ENCODE measurements around the gene CNTNAP2.

The CNTNAP2 gene

DNA sequence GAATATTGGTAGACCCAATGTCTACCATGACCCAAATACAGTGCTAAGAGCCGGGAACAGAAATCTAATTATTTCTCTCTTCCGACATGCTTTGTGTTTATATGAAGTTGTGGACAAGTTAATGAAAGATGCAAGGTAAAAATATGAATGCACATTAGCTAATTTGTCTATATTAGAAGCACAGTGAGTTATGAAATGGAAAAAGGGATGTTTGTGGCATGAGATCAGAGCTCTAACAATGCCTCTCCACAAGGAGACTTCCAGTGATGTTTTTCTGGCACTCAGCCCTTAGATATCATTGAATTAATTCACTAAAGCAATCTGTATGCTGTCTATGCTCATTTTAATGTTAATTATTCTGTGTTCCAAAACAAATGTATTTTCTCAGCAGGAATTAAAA is 897.2 kb downstream of the CNTNAP2 start:
- DNase-seq: no peak
- H3K4me3 Mint-ChIP-seq: no peak overlapping the region

DNA sequence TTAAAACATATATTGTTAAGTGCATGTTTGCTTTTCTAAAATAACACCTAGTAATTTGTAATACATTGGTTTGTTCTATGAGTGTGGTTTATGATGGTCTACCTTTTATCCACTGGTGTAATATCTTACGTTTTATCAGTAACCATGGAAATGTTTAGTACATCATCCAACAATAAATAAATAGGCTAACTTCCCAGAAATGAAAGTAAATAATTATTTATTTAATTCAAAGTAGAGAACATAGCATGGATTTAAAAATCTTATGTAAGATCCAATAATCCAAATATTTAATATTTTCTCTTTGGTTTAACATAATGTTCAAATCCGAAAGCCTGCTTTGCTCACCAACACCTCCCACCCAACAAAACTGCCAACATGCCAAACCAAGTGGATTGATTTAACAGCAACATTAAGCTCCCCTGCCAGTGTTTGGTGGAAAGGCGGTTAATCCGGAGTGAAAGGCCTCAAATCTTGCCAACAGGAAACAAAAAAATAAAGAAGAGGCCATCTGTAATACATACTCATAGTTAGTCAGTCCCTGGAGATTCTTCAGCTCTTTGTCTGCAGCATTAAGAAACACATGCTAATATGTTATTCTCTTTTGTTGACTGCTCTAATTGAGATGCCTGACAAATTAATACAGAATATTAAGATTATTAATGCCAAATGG is 897.8 kb downstream of the CNTNAP2 start:
- Mint-ChIP-seq H3K27me3 (no peaks in the 10 kb centered on the region), H3K4me3 (no peak overlapping the region), H3K4me1 (no peaks in the 10 kb centered on the region), H3K36me3 (no peaks in the 10 kb centered on the region), H3K27ac (no peak overlapping the region), H3K9me3 (peaks cover 4% of the 10 kb centered on the region)
- no peak for DNase-seq
- CTCF ChIA-PET: no interaction called here

More for the DNA sequence above, 897.2 kb downstream of the CNTNAP2 start:
- no peak overlapping the region for H3K27ac Mint-ChIP-seq
- H3K36me3 Mint-ChIP-seq: no peaks in the 10 kb centered on the region
- CTCF ChIA-PET: no interaction called here
- no peaks in the 10 kb centered on the region for H3K4me1 Mint-ChIP-seq
- no peaks in the 10 kb centered on the region for H3K27me3 Mint-ChIP-seq
- peaks cover 7% of the 10 kb centered on the region for H3K9me3 Mint-ChIP-seq

DNA sequence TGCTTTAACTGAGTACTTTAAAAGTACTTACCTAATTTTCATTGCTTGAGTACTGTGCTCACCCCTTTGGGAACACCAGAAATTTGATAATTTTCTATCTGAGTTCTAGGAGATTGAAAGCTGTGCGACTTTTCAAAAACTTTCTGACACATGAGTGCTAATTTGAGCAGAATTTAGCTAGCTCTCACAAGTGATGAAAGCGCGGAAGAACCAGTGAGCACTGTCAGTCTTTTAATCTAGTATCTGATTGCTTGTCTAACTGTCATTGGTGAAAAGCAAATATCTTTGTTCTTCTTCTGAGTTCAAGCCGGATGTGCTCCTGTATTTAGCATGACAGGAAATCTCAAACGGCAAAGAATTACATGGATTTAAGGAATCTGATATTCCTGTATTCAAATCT is 899.4 kb downstream of the CNTNAP2 start:
- no peaks in the 10 kb centered on the region for H3K36me3 Mint-ChIP-seq
- H3K9me3 Mint-ChIP-seq: peaks cover 4% of the 10 kb centered on the region
- no peak overlapping the region for H3K4me3 Mint-ChIP-seq
- no peak overlapping the region for H3K27ac Mint-ChIP-seq
- DNase-seq: no peak
- CTCF ChIA-PET: no interaction called here
- H3K4me1 Mint-ChIP-seq: no peaks in the 10 kb centered on the region
- no peaks in the 10 kb centered on the region for H3K27me3 Mint-ChIP-seq

DNA sequence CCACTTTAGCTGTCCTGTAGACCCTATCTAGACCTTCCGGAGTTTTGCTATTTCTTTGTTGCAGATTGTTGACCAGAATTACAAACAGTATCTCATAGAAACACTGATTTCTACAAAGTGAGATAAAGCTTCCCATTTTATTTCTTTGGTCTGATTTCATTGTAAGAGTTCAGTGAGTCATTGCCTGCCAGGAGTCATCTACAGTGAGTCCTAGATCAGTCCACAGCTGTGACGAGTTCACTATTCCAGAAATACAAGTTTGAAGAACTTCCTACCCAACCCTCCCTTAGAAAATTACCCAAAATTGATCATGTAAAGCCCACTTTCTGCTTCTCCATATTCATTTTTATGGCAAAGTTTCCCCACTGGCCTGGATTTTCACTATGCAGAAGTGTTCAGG is 905.5 kb downstream of the CNTNAP2 start:
- peaks cover 5% of the 10 kb centered on the region for H3K9me3 Mint-ChIP-seq
- no peaks in the 10 kb centered on the region for H3K4me1 Mint-ChIP-seq
- CTCF ChIA-PET: no interaction called here
- H3K27me3 Mint-ChIP-seq: no peaks in the 10 kb centered on the region
- no peak overlapping the region for H3K27ac Mint-ChIP-seq
- no peak for DNase-seq
- H3K36me3 Mint-ChIP-seq: no peaks in the 10 kb centered on the region
- H3K4me3 Mint-ChIP-seq: no peak overlapping the region

DNA sequence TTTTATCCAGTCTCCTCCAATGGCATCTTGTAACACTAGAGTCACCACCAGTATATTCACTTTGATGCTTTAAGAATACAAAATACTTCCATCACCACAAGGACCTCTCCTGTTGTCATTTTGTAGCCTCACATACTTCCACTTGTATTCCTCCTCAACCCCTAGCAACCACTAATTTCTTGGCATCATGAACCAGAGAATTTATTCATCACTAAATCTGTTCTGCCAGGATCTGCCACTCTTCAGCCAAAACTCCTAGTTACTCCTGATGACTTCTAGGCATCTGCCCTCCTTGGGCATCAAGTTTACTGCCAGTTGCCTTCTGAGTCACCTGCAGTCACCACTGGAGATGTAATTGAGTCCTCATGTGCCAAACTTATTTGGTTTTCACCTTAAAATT is 906.8 kb downstream of the CNTNAP2 start:
- no peaks in the 10 kb centered on the region for H3K4me1 Mint-ChIP-seq
- H3K27me3 Mint-ChIP-seq: no peaks in the 10 kb centered on the region
- no peak overlapping the region for H3K27ac Mint-ChIP-seq
- H3K36me3 Mint-ChIP-seq: no peaks in the 10 kb centered on the region
- no peak for DNase-seq
- peaks cover 13% of the 10 kb centered on the region for H3K9me3 Mint-ChIP-seq
- CTCF ChIA-PET: no interaction called here
- no peak overlapping the region for H3K4me3 Mint-ChIP-seq

DNA sequence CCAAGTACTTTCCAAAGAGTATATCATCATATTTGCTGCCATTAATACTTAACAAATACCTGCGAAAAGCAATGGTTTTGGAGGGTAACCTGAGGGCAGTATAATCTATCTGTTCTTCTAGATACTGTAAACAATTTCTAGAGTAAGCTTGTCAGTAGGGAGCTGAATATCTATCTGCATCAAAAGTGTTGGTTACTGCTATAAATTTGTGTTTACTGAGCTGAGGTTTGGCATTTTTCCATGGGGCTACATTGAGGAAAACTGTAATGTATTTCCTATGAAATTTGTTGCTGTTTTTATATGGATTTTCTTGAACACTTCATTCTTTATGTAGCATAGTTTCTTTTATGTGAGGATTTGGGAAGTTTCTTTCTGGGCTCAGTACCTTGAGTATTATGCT is 913.4 kb downstream of the CNTNAP2 start:
- H3K9me3 Mint-ChIP-seq: peaks cover 12% of the 10 kb centered on the region
- CTCF ChIA-PET: no interaction called here
- H3K27ac Mint-ChIP-seq: no peak overlapping the region
- no peaks in the 10 kb centered on the region for H3K4me1 Mint-ChIP-seq
- H3K27me3 Mint-ChIP-seq: no peaks in the 10 kb centered on the region
- no peaks in the 10 kb centered on the region for H3K36me3 Mint-ChIP-seq
- H3K4me3 Mint-ChIP-seq: no peak overlapping the region
- DNase-seq: no peak

DNA sequence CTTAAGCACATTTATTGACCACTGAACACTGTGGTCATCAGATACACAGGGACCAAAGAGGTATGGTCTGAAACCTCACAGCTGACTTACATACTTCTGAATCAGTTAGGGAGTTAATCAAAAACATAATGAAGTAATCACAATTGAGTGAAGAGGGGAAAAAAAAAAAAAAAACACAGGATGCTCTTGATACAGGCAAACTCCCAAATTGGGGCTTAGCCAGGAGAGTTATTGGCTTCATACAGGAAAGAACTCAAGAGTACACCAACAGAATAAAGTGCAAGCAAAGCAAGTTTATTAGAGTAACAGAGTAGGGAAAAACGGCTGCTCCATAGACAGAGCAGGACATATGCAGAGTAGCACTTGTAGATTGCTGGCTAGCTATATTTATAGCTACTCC is 917.0 kb downstream of the CNTNAP2 start:
- no peak for DNase-seq
- no peak overlapping the region for H3K4me3 Mint-ChIP-seq
- no peaks in the 10 kb centered on the region for H3K36me3 Mint-ChIP-seq
- H3K27ac Mint-ChIP-seq: no peak overlapping the region
- CTCF ChIA-PET: no interaction called here
- no peaks in the 10 kb centered on the region for H3K27me3 Mint-ChIP-seq
- peaks cover 2% of the 10 kb centered on the region for H3K9me3 Mint-ChIP-seq
- H3K4me1 Mint-ChIP-seq: no peaks in the 10 kb centered on the region

DNA sequence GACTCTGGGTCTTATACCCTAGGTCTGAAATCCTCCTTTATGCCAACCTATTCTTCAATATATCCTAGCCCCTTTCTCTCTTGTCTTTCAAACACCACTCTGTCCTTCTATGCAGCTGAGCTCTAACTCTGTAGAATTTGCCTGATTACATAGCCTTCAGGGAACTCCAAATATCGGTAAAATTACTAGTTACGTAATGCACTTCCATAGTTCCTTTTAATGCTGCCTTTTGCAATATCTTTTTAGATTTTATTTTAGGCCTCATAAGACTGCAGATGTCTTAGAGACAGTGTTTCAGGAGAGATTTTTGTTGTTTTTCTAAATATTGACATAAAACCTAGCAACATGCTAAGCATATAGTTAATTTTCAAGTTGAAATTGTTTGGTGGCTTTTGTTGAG is 924.8 kb downstream of the CNTNAP2 start:
- Mint-ChIP-seq H3K4me3 (no peak overlapping the region), H3K4me1 (no peaks in the 10 kb centered on the region), H3K36me3 (no peaks in the 10 kb centered on the region), H3K27ac (no peak overlapping the region), H3K27me3 (no peaks in the 10 kb centered on the region), H3K9me3 (peaks cover 7% of the 10 kb centered on the region)
- CTCF ChIA-PET: no interaction called here
- no peak for DNase-seq

DNA sequence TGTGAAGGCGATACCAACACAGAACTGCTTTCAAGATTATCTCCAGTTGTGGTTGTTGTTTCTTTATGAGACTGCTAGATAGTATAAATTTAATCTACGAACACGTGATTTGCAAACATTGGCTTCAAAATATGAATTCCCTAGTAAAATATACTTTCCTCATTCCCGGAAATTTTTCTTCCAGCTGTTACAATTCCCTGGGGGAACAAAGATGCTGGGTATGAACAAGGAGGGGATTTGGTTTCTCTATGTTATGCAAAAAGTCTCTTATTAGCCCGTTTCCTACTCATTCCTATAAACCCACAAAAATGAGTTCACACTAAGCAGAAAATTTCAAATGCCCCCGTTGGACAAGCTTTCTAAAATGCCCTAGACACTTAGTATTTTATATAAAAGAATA is 928.3 kb downstream of the CNTNAP2 start:
- CTCF ChIA-PET: no interaction called here
- Mint-ChIP-seq H3K27ac (no peak overlapping the region), H3K36me3 (no peaks in the 10 kb centered on the region), H3K4me1 (no peaks in the 10 kb centered on the region), H3K4me3 (no peak overlapping the region), H3K27me3 (no peaks in the 10 kb centered on the region), H3K9me3 (peaks cover 8% of the 10 kb centered on the region)
- DNase-seq: no peak

DNA sequence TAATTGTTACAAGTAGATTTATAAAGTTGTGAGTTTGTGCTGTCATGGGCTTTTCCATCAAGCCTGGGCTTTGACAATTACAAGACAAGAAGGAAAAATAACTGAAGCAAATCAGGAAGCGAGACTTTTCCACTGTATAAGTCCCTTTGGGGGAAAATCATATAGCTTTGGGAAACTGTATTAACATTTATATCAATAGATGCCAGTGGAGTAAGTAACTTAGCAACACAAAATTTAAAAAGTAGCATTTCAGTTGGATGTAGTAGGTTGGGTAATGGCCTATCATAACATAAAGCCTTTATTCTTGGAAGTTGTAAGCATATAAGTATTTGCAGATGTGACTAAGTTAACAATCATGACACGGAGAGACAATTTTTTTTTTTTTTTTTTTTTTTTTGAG is 931.1 kb downstream of the CNTNAP2 start:
- peaks cover 9% of the 10 kb centered on the region for H3K9me3 Mint-ChIP-seq

DNA sequence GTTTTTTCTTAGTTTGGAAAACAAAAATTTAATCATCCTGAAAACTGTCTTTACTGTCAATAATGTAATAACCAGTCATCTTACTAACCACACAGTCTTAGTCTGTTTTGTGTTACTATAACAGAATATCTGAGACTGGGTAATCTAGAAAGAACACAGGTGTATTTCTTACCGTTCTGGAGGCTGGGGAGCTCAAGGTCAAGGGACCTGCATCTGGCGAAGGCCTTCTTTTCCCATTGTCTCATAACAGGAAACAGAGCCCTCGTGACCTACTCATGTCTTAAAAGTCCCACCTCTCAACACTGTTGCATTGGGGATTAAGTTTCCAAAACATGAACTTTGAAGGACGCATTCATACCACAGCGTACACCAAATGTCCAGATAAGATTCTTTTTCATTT is 932.3 kb downstream of the CNTNAP2 start:
- H3K27me3 Mint-ChIP-seq: no peaks in the 10 kb centered on the region
- CTCF ChIA-PET: no interaction called here

More for the DNA sequence above, 931.1 kb downstream of the CNTNAP2 start:
- no peaks in the 10 kb centered on the region for H3K27me3 Mint-ChIP-seq
- CTCF ChIA-PET: no interaction called here
- no peak overlapping the region for H3K4me3 Mint-ChIP-seq
- H3K4me1 Mint-ChIP-seq: no peaks in the 10 kb centered on the region
- no peak overlapping the region for H3K27ac Mint-ChIP-seq
- no peaks in the 10 kb centered on the region for H3K36me3 Mint-ChIP-seq
- no peak for DNase-seq

DNA sequence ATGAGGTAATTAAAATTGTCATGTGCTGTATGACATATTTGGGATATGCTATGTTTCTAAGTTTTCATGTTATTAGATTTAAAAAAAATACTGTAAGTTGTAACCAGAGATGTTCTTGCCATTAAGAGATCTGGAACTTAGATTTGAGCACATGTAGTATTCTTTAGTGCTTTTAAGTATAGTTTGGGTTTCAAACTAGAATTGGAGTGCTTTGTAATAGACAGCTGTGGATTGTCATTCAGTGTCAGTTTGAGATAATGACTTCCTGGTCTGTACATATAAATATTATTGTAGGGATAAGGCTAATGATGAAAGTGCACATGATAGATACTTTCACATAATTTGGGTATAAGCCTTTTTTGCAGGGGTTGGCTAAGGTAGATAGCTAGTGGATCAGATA is 936.2 kb downstream of the CNTNAP2 start:
- Mint-ChIP-seq H3K4me1 (no peaks in the 10 kb centered on the region), H3K27ac (no peak overlapping the region), H3K9me3 (peaks cover 9% of the 10 kb centered on the region), H3K36me3 (no peaks in the 10 kb centered on the region), H3K4me3 (no peak overlapping the region), H3K27me3 (no peaks in the 10 kb centered on the region)
- DNase-seq: no peak
- CTCF ChIA-PET: no interaction called here

More for the DNA sequence above, 932.3 kb downstream of the CNTNAP2 start:
- no peaks in the 10 kb centered on the region for H3K4me1 Mint-ChIP-seq
- DNase-seq: no peak
- H3K4me3 Mint-ChIP-seq: no peak overlapping the region
- H3K27ac Mint-ChIP-seq: no peak overlapping the region
- peaks cover 9% of the 10 kb centered on the region for H3K9me3 Mint-ChIP-seq
- no peaks in the 10 kb centered on the region for H3K36me3 Mint-ChIP-seq

DNA sequence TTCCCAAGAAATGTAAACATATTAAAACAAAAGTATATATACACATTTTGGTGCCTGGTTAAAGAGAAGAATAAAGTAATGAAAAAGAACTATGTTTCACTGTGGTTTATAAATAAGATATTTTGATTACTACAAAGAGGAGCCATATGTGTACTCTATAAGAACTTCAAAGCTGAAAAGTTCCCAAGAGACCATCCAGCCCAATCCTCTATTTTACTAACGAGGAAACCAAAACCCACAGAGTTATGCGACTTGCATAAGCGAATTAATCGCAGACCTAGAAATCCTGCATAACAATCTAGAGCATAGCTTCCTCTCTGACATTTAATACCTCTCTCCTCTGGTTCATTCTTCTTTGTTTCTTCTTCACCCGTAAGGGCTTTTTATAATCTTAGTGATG is 937.1 kb downstream of the CNTNAP2 start:
- no peak for DNase-seq
- Mint-ChIP-seq H3K27me3 (no peaks in the 10 kb centered on the region), H3K36me3 (no peaks in the 10 kb centered on the region), H3K27ac (no peak overlapping the region), H3K4me3 (no peak overlapping the region), H3K9me3 (peaks cover 8% of the 10 kb centered on the region), H3K4me1 (no peaks in the 10 kb centered on the region)
- CTCF ChIA-PET: no interaction called here

DNA sequence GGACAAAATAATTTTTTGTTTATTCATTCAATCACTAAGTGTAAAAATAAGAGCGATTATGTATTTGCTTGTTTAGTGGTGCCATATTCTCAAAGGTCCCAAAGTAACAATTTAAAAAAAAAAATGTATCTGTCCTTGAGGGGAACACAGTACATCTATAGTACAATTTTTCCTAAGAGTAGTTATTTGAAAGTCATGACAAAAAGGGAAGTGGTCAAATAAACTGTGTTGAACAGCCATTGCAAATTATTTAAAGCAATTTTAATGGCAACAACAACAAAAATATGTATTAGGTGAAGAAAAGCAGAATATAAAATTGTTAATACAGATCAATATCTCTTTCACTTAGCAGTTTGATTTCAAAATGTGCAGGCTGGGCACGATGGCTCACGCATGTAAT is 943.5 kb downstream of the CNTNAP2 start:
- no peak overlapping the region for H3K27ac Mint-ChIP-seq
- no peaks in the 10 kb centered on the region for H3K4me1 Mint-ChIP-seq
- no peak for DNase-seq
- H3K9me3 Mint-ChIP-seq: peaks cover 5% of the 10 kb centered on the region
- no peak overlapping the region for H3K4me3 Mint-ChIP-seq
- H3K36me3 Mint-ChIP-seq: no peaks in the 10 kb centered on the region
- CTCF ChIA-PET: no interaction called here
- no peaks in the 10 kb centered on the region for H3K27me3 Mint-ChIP-seq

DNA sequence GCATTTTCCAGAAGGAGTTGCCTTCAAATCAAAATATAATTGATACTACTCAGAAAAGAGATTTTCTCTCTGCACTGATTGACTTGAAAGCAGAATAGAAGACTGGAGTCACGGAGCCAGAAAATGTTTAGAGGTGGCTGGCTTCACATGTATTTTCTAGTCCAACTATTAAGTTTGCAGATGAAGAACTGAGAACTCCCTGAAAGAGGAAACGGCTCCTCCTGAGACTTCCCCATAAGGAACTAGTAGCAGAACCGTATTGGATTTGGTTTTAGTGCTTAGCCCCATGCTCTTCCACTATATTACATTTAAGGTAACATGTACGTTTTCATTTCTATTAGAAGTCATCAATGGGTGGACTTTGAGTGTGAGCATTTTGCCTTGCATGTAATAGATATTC is 946.3 kb downstream of the CNTNAP2 start:
- DNase-seq: no peak
- no peaks in the 10 kb centered on the region for H3K36me3 Mint-ChIP-seq
- CTCF ChIA-PET: no interaction called here

DNA sequence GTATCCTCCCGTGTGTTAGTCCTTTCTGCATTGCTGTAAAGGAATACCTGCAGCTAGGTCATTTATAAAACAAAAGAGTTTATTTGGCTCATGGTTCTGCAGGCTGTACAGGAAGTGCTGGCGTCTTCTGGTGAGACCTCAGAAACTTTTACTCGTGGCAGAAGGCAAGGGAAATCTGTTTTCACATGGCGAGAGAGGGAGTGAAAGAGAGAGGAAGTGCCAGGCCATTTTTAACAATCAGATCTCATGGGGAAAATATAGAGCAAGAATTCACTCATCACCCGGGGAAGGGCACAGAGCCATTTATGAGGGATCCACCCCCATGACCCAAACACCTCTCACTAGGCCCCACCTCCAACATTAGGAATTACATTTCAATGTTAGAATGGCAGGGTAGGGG is 952.2 kb downstream of the CNTNAP2 start:
- Mint-ChIP-seq H3K4me1 (no peaks in the 10 kb centered on the region), H3K27ac (no peak overlapping the region), H3K36me3 (no peaks in the 10 kb centered on the region), H3K9me3 (peaks cover 25% of the 10 kb centered on the region), H3K27me3 (no peaks in the 10 kb centered on the region), H3K4me3 (no peak overlapping the region)
- no peak for DNase-seq
- CTCF ChIA-PET: no interaction called here

More for the DNA sequence above, 946.3 kb downstream of the CNTNAP2 start:
- Mint-ChIP-seq H3K27ac (no peak overlapping the region), H3K9me3 (peaks cover 4% of the 10 kb centered on the region), H3K27me3 (no peaks in the 10 kb centered on the region), H3K4me3 (no peak overlapping the region), H3K4me1 (no peaks in the 10 kb centered on the region)
